Measurements from ENCODE around the gene NAALADL2.

NAALADL2 gene

GRCh38 chr3:175176556-175176955 is 317.4 kb downstream of the NAALADL2 start:
- no peak overlapping the region for H3K4me3 ChIP-seq (ENCODE audit: low read depth, low read length)
- DNase-seq (ENCODE audit: low read depth), result no peak

DNA sequence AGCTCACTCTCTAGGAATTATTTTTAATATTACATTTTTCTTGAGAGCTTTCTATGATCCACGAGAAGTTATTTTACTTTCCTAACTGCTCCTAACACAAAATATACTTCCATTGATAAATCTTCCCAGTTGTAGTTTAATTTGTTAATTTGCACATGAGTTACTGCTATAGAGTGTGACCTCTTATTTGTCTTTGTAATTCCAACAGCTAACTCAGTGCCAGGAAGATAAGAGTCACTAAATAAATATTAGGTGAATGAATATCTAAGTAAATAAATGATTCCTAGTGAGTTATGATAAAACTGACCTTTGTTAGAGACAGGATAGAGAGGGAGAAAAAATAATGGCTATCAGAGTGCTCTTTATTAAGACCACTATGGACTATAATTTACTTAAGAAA is 319.9 kb downstream of the NAALADL2 start:
- no peak for DNase-seq (ENCODE audit: low read depth)
- H3K4me3 ChIP-seq (ENCODE audit: low read depth, low read length), result no peak overlapping the region

GRCh38 chr3:175184392-175184791 is 325.3 kb downstream of the NAALADL2 start:
- no peak overlapping the region for H3K4me3 ChIP-seq (ENCODE audit: low read depth, low read length)
- DNase-seq (ENCODE audit: low read depth), result no peak

DNA sequence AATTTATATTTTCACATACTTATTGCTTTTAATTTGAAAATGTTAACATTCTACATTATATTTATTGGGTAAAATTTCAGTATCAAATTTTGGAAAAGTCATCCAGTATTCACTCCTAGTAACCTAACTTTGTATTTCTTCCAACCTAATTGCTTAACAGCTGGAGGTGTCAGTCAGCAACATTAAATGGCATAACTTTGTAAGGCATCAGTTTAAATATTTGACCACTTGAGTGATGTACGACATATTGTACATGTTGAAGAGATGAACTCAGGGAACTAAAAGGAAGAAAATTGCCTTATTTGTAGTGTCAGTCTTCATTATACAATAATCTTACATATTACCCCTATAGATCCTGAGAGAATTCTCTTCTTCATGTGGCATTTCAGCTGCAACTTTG is 326.8 kb downstream of the NAALADL2 start:
- H3K4me3 ChIP-seq (ENCODE audit: low read depth, low read length), result no peak overlapping the region
- no peak for DNase-seq (ENCODE audit: low read depth)

- no peak for DNase-seq (ENCODE audit: low read depth)
- no peak overlapping the region for H3K4me3 ChIP-seq (ENCODE audit: low read depth, low read length)
These were observed 327.4 kb downstream of the NAALADL2 start for GRCh38 chr3:175186511-175186910.

GRCh38 chr3:175187586-175187985 is 328.5 kb downstream of the NAALADL2 start:
- DNase-seq (ENCODE audit: low read depth), result no peak
- no peak overlapping the region for H3K4me3 ChIP-seq (ENCODE audit: low read depth, low read length)

DNA sequence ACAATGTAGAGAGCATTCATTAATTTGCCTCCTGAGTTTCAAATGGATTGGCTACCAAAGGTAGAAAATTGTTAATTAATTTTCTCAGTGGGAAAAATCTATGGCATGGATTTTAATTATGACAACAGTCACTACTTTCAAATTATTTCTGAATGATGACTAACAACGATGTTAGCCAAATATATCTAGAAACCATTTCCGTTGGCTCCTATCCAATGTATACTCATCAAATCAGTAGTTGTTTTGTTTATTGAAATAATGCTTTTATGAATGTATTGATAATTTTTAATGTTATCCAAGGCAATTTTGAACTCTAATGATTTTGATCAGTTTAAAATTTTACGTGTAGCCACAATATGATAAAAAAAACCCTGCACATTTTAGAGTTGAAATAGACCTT is 333.4 kb downstream of the NAALADL2 start:
- no peak for DNase-seq (ENCODE audit: low read depth)
- no peak overlapping the region for H3K4me3 ChIP-seq (ENCODE audit: low read depth, low read length)

- peak; percentile 23 for DNase-seq (ENCODE audit: low read depth)
- no peak overlapping the region for H3K4me3 ChIP-seq (ENCODE audit: low read depth, low read length)
These were observed 334.8 kb downstream of the NAALADL2 start for GRCh38 chr3:175193815-175194518.

GRCh38 chr3:175198991-175199783 is 340.1 kb downstream of the NAALADL2 start:
- no peak overlapping the region for H3K4me3 ChIP-seq (ENCODE audit: low read depth, low read length)
- no peak for DNase-seq (ENCODE audit: low read depth)

DNA sequence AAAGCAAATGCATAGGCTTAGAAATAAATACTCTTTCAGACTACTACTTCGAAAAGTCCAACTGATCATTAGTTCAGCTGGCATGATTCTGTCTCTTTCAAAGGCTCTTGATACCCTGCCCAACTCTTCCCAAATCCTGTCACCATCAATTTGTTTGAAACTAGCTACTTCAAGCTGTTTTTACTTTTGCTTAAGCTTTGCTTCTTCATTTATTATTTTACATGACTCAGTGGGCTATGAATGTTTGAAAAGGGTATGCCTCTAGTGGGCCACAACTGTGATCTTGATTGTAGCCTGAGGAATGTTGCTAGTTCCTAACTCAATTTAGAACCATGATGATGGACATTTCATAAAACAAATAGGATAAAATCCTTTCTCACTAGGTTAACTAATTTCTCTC is 340.8 kb downstream of the NAALADL2 start:
- no peak overlapping the region for H3K4me3 ChIP-seq (ENCODE audit: low read depth, low read length)
- no peak for DNase-seq (ENCODE audit: low read depth)

DNA sequence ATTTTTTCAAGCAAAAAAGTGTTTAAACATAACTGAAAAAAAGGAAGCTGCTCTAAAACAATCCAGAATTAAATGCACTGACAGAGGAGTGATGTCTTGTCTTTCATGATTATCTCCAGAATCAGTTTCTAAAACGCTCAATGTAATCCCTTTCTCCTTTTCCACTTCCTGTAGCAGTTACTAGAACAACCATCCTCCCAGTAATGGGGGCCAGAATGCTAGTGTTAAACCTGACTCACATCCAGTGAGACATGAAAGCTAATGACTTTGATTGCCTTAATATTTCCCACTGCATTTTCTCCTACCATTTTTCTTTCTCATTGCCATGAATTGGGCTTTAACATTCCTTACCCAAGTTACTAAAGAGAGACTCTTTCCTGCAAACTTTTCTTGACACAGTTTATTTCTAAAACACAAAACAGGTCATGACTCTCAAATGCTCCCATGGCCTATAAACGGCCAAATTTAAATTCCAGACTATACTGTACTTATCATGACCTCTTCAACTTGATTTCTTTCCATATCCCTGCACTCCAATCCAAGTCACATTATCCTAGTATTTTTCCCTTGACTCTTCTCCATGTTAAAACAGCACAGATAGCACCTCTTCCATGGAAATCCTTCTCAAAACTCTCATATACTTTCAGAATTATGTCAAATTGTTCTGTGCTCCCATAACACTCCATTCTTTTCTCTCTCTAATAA is 341.4 kb downstream of the NAALADL2 start:
- no peak for DNase-seq (ENCODE audit: low read depth)

DNA sequence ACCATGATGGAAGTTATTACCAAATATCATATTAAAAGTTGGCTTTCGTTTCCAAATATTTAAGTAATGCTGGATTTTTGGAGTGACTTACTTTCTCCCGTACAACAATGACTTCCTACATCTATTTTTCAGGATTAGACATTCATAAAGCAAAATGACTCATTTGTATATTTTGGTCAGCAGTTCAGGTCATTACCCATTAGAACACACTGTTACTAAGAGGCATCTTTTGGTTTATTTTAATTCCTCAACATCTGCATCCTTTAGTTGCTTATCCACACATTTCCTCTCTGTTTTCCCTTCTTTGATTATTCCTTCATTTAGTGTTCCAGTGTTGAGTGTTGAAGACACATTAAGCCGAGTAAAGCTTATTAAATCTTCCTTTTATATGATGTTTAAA is 348.2 kb downstream of the NAALADL2 start:
- H3K4me3 ChIP-seq (ENCODE audit: low read depth, low read length), result no peak overlapping the region
- no peak for DNase-seq (ENCODE audit: low read depth)

More for the DNA sequence above, 341.4 kb downstream of the NAALADL2 start:
- no peak overlapping the region for H3K4me3 ChIP-seq (ENCODE audit: low read depth, low read length)

DNA sequence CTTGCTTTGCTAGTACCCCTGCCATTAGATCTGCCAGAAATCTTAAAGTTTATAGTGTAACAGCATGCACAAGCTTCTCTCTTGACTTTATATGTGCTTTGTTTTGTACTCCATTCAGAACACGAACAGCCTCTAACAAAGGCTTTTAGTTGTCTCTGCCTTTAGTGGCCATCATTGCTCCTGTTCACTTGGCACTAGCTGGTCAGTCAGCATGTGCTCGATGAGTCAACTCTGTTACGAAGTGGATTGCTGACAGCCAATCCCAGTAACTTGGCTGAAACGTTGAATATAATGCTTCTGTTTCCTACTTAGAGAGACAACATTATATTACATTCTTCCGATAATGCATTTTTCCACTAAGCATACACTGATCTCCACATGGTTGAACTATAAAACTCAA is 349.2 kb downstream of the NAALADL2 start:
- no peak for DNase-seq (ENCODE audit: low read depth)
- H3K4me3 ChIP-seq (ENCODE audit: low read depth, low read length), result no peak overlapping the region

DNA sequence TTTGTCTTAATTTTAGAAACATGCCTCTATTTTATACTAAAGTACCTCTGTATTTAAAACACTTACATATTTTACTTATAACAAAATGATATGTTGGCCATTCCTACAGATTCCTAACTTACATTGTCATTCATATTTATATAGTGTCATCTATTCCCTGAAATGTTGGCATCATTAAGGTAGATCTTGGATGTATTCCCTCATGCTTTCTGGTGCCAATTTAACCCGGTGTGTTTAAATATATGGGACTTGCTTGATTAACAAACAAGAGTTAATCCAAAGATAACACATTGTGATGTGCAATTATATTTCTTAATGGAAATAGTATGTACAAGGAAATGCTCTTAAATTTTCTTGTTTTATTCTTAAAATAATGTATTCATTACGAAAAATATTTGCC is 352.3 kb downstream of the NAALADL2 start:
- DNase-seq (ENCODE audit: low read depth), result no peak
- no peak overlapping the region for H3K4me3 ChIP-seq (ENCODE audit: low read depth, low read length)

GRCh38 chr3:175212896-175213295 is 353.8 kb downstream of the NAALADL2 start:
- DNase-seq (ENCODE audit: low read depth), result peak; percentile 56
- no peak overlapping the region for H3K4me3 ChIP-seq (ENCODE audit: low read depth, low read length)

DNA sequence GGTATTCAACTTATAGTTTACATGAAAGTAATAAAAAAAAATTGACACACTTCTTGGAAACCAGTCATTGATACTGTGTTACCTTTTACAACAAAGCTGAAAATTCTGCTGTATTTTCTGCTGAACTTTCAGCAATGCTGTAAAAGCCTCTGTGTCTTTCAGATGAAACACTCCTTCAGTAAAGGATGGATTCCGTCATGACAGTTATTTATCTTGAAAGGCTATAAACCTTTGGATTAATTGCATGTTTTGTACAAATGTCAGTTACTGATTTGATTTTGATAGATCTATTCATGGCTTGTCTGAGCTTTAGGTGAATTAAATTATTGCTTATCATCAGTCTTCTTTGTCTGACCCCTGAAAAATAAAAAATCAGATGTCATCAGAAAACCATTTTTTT is 355.1 kb downstream of the NAALADL2 start:
- H3K4me3 ChIP-seq (ENCODE audit: low read depth, low read length), result no peak overlapping the region
- DNase-seq (ENCODE audit: low read depth), result no peak

- DNase-seq (ENCODE audit: low read depth), result no peak
- no peak overlapping the region for H3K4me3 ChIP-seq (ENCODE audit: low read depth, low read length)
These were observed 356.7 kb downstream of the NAALADL2 start for GRCh38 chr3:175215833-175216232.

DNA sequence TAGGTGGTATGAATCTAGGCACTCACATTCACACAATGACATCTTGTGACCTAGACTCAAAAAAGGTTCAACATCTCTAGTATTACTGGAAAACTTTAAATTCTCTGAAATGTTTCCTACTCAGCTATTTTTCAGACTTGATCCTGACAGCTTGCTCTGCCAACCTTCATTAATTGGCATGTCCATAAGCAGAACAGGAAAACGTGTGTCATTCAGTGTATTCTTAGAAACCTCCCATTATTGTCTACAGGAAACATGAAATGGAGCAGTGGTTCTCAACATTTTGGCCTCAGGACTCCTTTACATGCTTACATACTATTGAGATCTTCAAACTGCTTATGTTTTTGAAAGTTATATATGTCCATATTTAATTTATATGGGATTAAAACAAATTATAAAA is 363.2 kb downstream of the NAALADL2 start:
- no peak for DNase-seq (ENCODE audit: low read depth)
- H3K4me3 ChIP-seq (ENCODE audit: low read depth, low read length), result no peak overlapping the region

- no peak for DNase-seq (ENCODE audit: low read depth)
- no peak overlapping the region for H3K4me3 ChIP-seq (ENCODE audit: low read depth, low read length)
These were observed 364.9 kb downstream of the NAALADL2 start for GRCh38 chr3:175224051-175224450.

DNA sequence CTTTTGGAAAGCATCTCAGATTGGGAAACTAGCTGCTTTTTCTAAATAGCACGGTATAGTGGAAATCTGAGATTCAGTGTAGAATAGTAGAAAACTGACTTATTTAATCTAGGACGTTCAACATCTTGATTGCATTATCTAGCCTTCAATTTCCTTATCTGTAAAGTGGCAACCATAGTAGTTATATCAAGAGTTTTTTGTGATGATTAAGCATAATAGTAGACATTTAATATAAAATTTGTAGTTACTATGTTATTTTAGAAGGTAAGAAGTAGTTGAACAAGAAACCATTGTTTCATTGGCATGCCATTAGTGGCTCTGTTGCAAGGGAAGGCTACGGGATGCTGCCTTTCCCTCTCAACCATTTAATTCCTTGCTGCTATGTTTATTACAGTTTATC is 367.3 kb downstream of the NAALADL2 start:
- no peak for DNase-seq (ENCODE audit: low read depth)
- no peak overlapping the region for H3K4me3 ChIP-seq (ENCODE audit: low read depth, low read length)

Measured in skeletal muscle cell (primary cell).